ENCODE measurements around the gene MASP1.
A peak's percentile ranks its signal among the peaks of the same experiment; 100 is the strongest.

MASP1 gene

GRCh38 chr3:187325632-187326031, 34.1 kb upstream of the MASP1 start:
- no peak overlapping the region for H3K4me3 ChIP-seq (ENCODE audit: low read depth, low read length)
- DNase-seq (ENCODE audit: low read depth) = no peak
- TF ChIP-seq CTCF (IDR thresholded peaks at IDR 0.05; ENCODE audit: low read depth, low read length, missing control alignments) = no peak
- in situ Hi-C loops (cut with HindIII; ENCODE audit: low sequenced_read_pairs) = no loop called here

- no peak overlapping the region for H3K4me3 ChIP-seq (ENCODE audit: low read depth, low read length)
- no peak for DNase-seq (ENCODE audit: low read depth)
- no peak for TF ChIP-seq CTCF (IDR thresholded peaks at IDR 0.05; ENCODE audit: low read depth, low read length, missing control alignments)
- in situ Hi-C loops (cut with HindIII; ENCODE audit: low sequenced_read_pairs) = no loop called here
These were observed 31.6 kb upstream of the MASP1 start for GRCh38 chr3:187323091-187323490.

DNA sequence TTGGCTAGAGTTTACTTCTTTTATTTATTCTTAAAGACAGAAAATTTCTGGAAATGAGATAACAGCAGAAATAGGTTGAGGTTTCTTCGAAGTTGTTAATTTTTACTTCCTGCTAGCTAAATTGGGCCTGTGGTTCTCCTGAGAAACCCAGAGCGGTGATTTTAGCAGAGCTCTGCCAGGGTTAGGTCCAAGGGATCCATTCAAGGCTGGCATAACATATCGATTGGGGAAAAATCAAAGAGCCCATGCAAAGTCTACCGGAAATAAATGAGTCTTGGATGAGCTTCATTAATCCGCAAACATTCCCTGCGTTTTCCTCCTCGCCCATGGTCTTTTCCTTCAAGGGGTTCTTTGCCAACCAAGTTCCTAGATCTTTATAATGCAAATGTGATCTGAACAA, 30.8 kb upstream of the MASP1 start:
- in situ Hi-C loops (cut with HindIII; ENCODE audit: low sequenced_read_pairs) = no loop called here
- DNase-seq (ENCODE audit: low read depth) = no peak
- H3K4me3 ChIP-seq (ENCODE audit: low read depth, low read length) = no peak overlapping the region
- no peak for TF ChIP-seq CTCF (IDR thresholded peaks at IDR 0.05; ENCODE audit: low read depth, low read length, missing control alignments)

GRCh38 chr3:187321766-187322165, 30.2 kb upstream of the MASP1 start:
- no peak for DNase-seq (ENCODE audit: low read depth)
- no peak overlapping the region for H3K4me3 ChIP-seq (ENCODE audit: low read depth, low read length)
- in situ Hi-C loops (cut with HindIII; ENCODE audit: low sequenced_read_pairs) = no loop called here
- no peak for TF ChIP-seq CTCF (IDR thresholded peaks at IDR 0.05; ENCODE audit: low read depth, low read length, missing control alignments)

GRCh38 chr3:187319699-187320302, 28.3 kb upstream of the MASP1 start:
- TF ChIP-seq CTCF (IDR thresholded peaks at IDR 0.05; ENCODE audit: low read depth, low read length, missing control alignments) = peak; percentile 99
- in situ Hi-C loops (cut with HindIII; ENCODE audit: low sequenced_read_pairs) = loop anchor here (5.0 to 10.0 kb wide), 2 partner anchors 112 to 355 kb away; partner anchors contain the start of gene SST
- no peak overlapping the region for H3K4me3 ChIP-seq (ENCODE audit: low read depth, low read length)
- DNase-seq (ENCODE audit: low read depth) = peak; percentile 66

DNA sequence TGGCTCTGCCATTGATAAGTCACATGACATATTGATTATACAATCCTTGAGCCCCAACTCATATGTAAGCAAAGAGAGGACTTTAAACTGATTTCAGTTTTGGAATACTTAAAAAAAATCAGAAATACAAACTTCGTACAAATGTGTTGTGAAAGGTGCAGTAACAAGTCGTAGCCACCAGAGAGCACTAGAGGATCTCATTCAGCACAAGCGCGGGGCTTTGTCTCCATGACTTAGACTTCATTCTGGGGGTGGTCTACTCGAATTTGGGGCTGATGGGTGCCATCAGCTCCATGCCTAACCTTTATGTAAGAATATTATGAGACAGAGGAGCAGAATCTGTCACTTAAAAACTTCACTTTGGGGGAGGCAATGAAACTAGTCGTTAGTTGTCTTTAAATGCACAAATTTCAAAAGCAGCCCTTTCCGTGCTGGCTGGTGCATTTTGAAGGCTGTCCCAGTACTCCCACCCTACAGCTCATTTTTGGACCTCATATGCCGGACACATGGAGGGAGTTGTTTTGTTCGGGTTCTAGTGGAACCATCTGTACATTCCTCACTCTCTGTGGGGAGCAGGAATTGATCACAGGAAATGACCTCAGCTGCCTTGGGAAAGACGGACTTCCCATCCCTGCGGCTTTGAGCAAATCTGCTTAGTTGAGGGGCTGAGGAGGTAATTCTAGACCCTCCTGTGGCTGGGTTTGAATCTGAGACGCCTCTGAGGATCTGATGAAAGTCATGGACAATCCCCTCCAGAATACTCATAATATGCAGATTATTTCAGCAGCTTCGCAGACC, 27.5 kb upstream of the MASP1 start:
- peak; percentile 53 for DNase-seq (ENCODE audit: low read depth)
- TF ChIP-seq CTCF (IDR thresholded peaks at IDR 0.05; ENCODE audit: low read depth, low read length, missing control alignments) = peak; percentile 83
- in situ Hi-C loops (cut with HindIII; ENCODE audit: low sequenced_read_pairs) = loop anchor here (5.0 to 10.0 kb wide), 2 partner anchors 112 to 356 kb away; partner anchors contain the start of gene SST
- H3K4me3 ChIP-seq (ENCODE audit: low read depth, low read length) = peak overlapping the region; percentile 7

All from astrocyte of the cerebellum (primary cell).